H1 (cell line): ENCODE data around the gene RAD52. TPM values are rescaled to one million over a fixed set of nuclear protein-coding genes. Genes with fewer than 3 reads are reported as not detected.

Source experiments
- ASH2L ChIP-seq: fragments of 200-600, 300-600 bp; sonication (generic); IDR thresholded peaks from one replicate; pipeline ENCODE4 v1.7.1; 2017; ENCODE audit warnings: low read length
- CHD7 ChIP-seq: fragments of 300-600 bp; sonication (generic); IDR thresholded peaks from 2 replicates; pipeline ENCODE4 v1.7.1; 2012; ENCODE audit warnings: low read length, moderate library complexity, mild to moderate bottlenecking, inconsistent platforms; ENCODE audit not compliant: insufficient replicate concordance
- CREB1 ChIP-seq: IDR thresholded peaks from 2 replicates; pipeline ENCODE4 v1.6.1; 2012; ENCODE audit warnings: inconsistent platforms
- CTBP2 ChIP-seq: IDR thresholded peaks from 2 replicates; pipeline ENCODE4 v1.7.0; 2011; ENCODE audit warnings: borderline replicate concordance, mild to moderate bottlenecking, moderate library complexity, mixed read lengths, low read length; ENCODE audit not compliant: insufficient read depth, insufficient read length
- EZH2 ChIP-seq: fragments of 200-600 bp; sonication (generic); IDR thresholded peaks from 2 replicates; pipeline ENCODE4 v1.7.1; 2012; ENCODE audit warnings: low read depth, mild to moderate bottlenecking, moderate library complexity, low read length, inconsistent platforms; ENCODE audit not compliant: severe bottlenecking
- GABPA ChIP-seq: IDR thresholded peaks from 2 replicates; pipeline ENCODE4 v1.6.1; 2011; ENCODE audit warnings: mild to moderate bottlenecking, low read length, moderate library complexity, borderline replicate concordance; ENCODE audit not compliant: insufficient read depth
- SIX5 ChIP-seq: IDR thresholded peaks from 2 replicates; pipeline ENCODE4 v1.6.1; 2011; ENCODE audit warnings: mild to moderate bottlenecking, low read depth, low read length
- SRF ChIP-seq: IDR thresholded peaks from 2 replicates; pipeline ENCODE4 v1.6.1; 2011; ENCODE audit warnings: mild to moderate bottlenecking, low read depth, low read length, moderate library complexity
- polyA plus RNA-seq, 7 experiments: library from polyadenylated mRNA; depleted of rRNA in 3 of 7; stranded (reverse) in 5 of 7; unstranded in 2 of 7; fragments of >200 nt in 5 of 7; fragments of 200-250 nt in 2 of 7; gene quantifications; 1 replicate in 5 of 7; 2 replicates in 1 of 7; 4 replicates in 1 of 7; pipeline versions ENCODE4 v1.2.1 to v1.2.3, GENCODE V29; 2011 to 2013; ENCODE audit warnings: missing spikeins in 2 of 7, mixed read lengths in 2 of 7
- total RNA-seq: library from RNA; stranded (reverse); fragmentation: NEBNext Ultra II Directional; extraction: Animal tissue kit (Norgen Biotek cat#: 25700); gene quantifications from 2 replicates; pipeline ENCODE4 v1.2.1, GENCODE V29; 2021

RAD52 gene
- total and polyA plus RNA-seq, 2 of the 8 experiments (the other 6 are each of a cell fraction or from before 2014, with no cell fraction given), result 12.5 to 14.3 TPM

- TF ChIP-seq CHD7, result no peak
- TF ChIP-seq SIX5, result no peak
- TF ChIP-seq CTBP2, result no peak
- TF ChIP-seq ASH2L, result no peak
- no peak for TF ChIP-seq GABPA
- TF ChIP-seq SRF, result no peak
- TF ChIP-seq CREB1, result no peak
- TF ChIP-seq EZH2, result no peak
Observed at GRCh38 chr12:997505-997904, 48.0 kb upstream of the RAD52 start (continued).
